Endothelial cell of umbilical vein (primary cell): ENCODE measurements around the gene TAS1R2. TPM values are rescaled to one million over a fixed set of nuclear protein-coding genes. Genes with fewer than 3 reads are reported as not detected.

Experiments
- BruUV-seq: library from RNA; stranded (reverse); fragments of 400-500 nt; replicated peaks from 2 replicates; lab custom pipeline; 2021; lab: Mats Ljungman, UMichigan
- CTCF ChIA-PET: fragments of 300-600, 350-600 bp; sonication (Branson Sonifier 250); formaldehyde crosslinking; loops from one replicate; lab custom pipeline; 2021; ENCODE audit warnings: antibody characterized with exemption, inconsistent platforms; lab: Charles Lee
- POLR2A ChIA-PET: fragments of 300-600, 350-600 bp; sonication (Branson Sonifier 250); formaldehyde crosslinking; loops from one replicate; lab custom pipeline; 2021; ENCODE audit warnings: antibody characterized with exemption, inconsistent platforms; lab: Charles Lee
- DNase-seq: peaks from one replicate; pipeline ENCODE4 v3.0.0-alpha.2; 2011; ENCODE audit warnings: low read depth, low spot score
- FAIRE-seq: peaks from 2 replicates; lab custom pipeline; 2011; peaks lifted over from hg19 to GRCh38; lab: Jason Lieb, UNC
- H2AFZ ChIP-seq: 2 replicates; pipeline ENCODE4 v1.6.0; 2012; ENCODE audit warnings: low read depth, low read length, control low read depth, inconsistent platforms
- H3K27ac ChIP-seq: 2 replicates; pipeline ENCODE4 v1.5.1; 2011; ENCODE audit warnings: low read depth, mild to moderate bottlenecking, control low read depth, low read length, moderate library complexity; ENCODE audit not compliant: insufficient read depth
- H3K27me3 ChIP-seq, 2 experiments: 2 replicates each; pipeline versions ENCODE4 v1.6.0 to v1.6.1; 2011; ENCODE audit warnings: low read length in 2 of 2, mixed read lengths in 1 of 2; ENCODE audit not compliant: control insufficient read depth in 2 of 2, insufficient read depth in 2 of 2
- H3K36me3 ChIP-seq, 2 experiments: 2 replicates in 1 of 2; 3 replicates in 1 of 2; pipeline ENCODE4 v1.5.1; 2011; ENCODE audit warnings: low read length in 2 of 2, mild to moderate bottlenecking in 1 of 2, moderate library complexity in 1 of 2; ENCODE audit not compliant: control insufficient read depth in 2 of 2, insufficient read depth in 2 of 2; ENCODE audit errors: extremely low read depth in 1 of 2
- H3K4me1 ChIP-seq: 3 replicates; pipeline ENCODE4 v1.5.1; 2011; ENCODE audit warnings: mild to moderate bottlenecking, low read length; ENCODE audit not compliant: control insufficient read depth, insufficient read depth; ENCODE audit errors: extremely low read depth
- H3K4me2 ChIP-seq: 2 replicates; pipeline ENCODE4 v1.6.1; 2011; ENCODE audit warnings: low read length, control low read depth, mixed read lengths; ENCODE audit not compliant: insufficient read depth
- H3K4me3 ChIP-seq, 3 experiments: fragments of 200-600 bp in 1 of 3; sonication (generic), shearing (Covaris generic) in 1 of 3; replicated peaks in 1 of 3; 2 replicates each; pipeline ENCODE4 v1.5.1; 2011 to 2016; ENCODE audit warnings: control low read depth in 3 of 3, low read length in 3 of 3, mild to moderate bottlenecking in 2 of 3, inconsistent platforms in 1 of 3, low read depth in 1 of 3, moderate library complexity in 1 of 3; ENCODE audit not compliant: insufficient read depth in 1 of 3
- H3K79me2 ChIP-seq: 2 replicates; pipeline ENCODE4 v1.6.0; 2012; ENCODE audit warnings: low read length, inconsistent platforms; ENCODE audit not compliant: control insufficient read depth, insufficient read depth
- H3K9ac ChIP-seq: replicated peaks from 2 replicates; pipeline ENCODE3; 2011; ENCODE audit warnings: low read length, control low read depth; ENCODE audit not compliant: insufficient read depth; ENCODE audit errors: extremely low read depth
- H3K9me1 ChIP-seq: replicated peaks from 3 replicates; pipeline ENCODE4 v1.6.0; 2011; ENCODE audit warnings: mild to moderate bottlenecking, low read length; ENCODE audit not compliant: control insufficient read depth, insufficient read depth; ENCODE audit errors: extremely low read depth
- H3K9me3 ChIP-seq: replicated peaks from 2 replicates; pipeline ENCODE4 v1.5.1; 2012; ENCODE audit warnings: low read length, inconsistent platforms; ENCODE audit not compliant: control insufficient read depth, insufficient read depth
- H4K20me1 ChIP-seq: replicated peaks from 2 replicates; pipeline ENCODE3; 2011; ENCODE audit warnings: mild to moderate bottlenecking, low read length; ENCODE audit not compliant: control insufficient read depth, insufficient read depth; ENCODE audit errors: extremely low read depth
- EZH2 ChIP-seq: IDR thresholded peaks from 2 replicates; pipeline ENCODE4 v1.6.1; 2012; ENCODE audit warnings: borderline replicate concordance, low read depth, mild to moderate bottlenecking, moderate library complexity, low read length, inconsistent platforms; ENCODE audit not compliant: severe bottlenecking
- FOS ChIP-seq: IDR thresholded peaks from 2 replicates; pipeline ENCODE4 v1.6.1; 2011; ENCODE audit warnings: mild to moderate bottlenecking, low read length, moderate library complexity, borderline replicate concordance; ENCODE audit not compliant: insufficient read depth
- GATA2 ChIP-seq: IDR thresholded peaks from 2 replicates; pipeline ENCODE4 v1.7.0; 2011; ENCODE audit warnings: low read depth, mild to moderate bottlenecking, moderate library complexity, mixed read lengths, low read length; ENCODE audit not compliant: insufficient read length, insufficient read depth
- JUN ChIP-seq: IDR thresholded peaks from 2 replicates; pipeline ENCODE4 v1.6.1; 2011; ENCODE audit warnings: borderline replicate concordance, low read depth; ENCODE audit not compliant: insufficient read length, insufficient read depth
- MYC ChIP-seq: IDR thresholded peaks from one replicate; pipeline ENCODE4 v1.6.1; 2011; ENCODE audit warnings: mild to moderate bottlenecking, low read depth, low read length
- POLR2A ChIP-seq: IDR thresholded peaks from 2 replicates; pipeline ENCODE4 v1.6.1; 2012; ENCODE audit warnings: low read depth, mild to moderate bottlenecking, control low read depth, low read length
- POLR2AphosphoS5 ChIP-seq: IDR thresholded peaks from 2 replicates; pipeline ENCODE4 v1.6.1; 2012; ENCODE audit warnings: low read depth, mild to moderate bottlenecking, control low read depth, low read length, moderate library complexity; ENCODE audit not compliant: insufficient read depth
- dilution Hi-C: fragments of 300-500 bp; cut with MboI; formaldehyde crosslinking; loops from one replicate; pipeline ENCODE4 v1.15.0; 2019; ENCODE audit warnings: low sequenced_read_pairs; ENCODE audit not compliant: extremely low pct_ligation_motif_present
- intact Hi-C: fragments of 100-400 bp; cut with micrococcal nuclease; formaldehyde crosslinking; loops from one replicate; pipeline ENCODE4 v1.10.0; 2022
- polyA plus RNA-seq, 4 experiments: library from polyadenylated mRNA; depleted of rRNA in 3 of 4; stranded (reverse) in 3 of 4; unstranded in 1 of 4; fragments of >200 nt; gene quantifications; 2 replicates each; pipeline versions ENCODE4 v1.2.1 to v1.2.3, GENCODE V29; 2011 to 2012; ENCODE audit warnings: missing spikeins in 1 of 4
- total RNA-seq: library from RNA; stranded (reverse); gene quantifications from 2 replicates; pipeline ENCODE4 v1.2.3, GENCODE V29; 2021
- TF ChIP-seq, protein P1 (sequence below), 2 donors: IDR thresholded peaks; 1 replicate in 1 of 2; 2 replicates in 1 of 2; pipeline ENCODE4 v1.5.1; 2011; ENCODE audit warnings: low read length in 2 of 2, mild to moderate bottlenecking in 2 of 2, moderate library complexity in 2 of 2, control low read depth in 1 of 2, inconsistent platforms in 1 of 2, low read depth in 1 of 2; ENCODE audit not compliant: insufficient read depth in 1 of 2; ENCODE audit errors: extremely low read depth in 1 of 2
- TF ChIP-seq, protein P2 (sequence below): IDR thresholded peaks from 2 replicates; pipeline ENCODE4 v1.6.1; 2011; ENCODE audit not compliant: insufficient read depth, insufficient read length

Gene TAS1R2
- total and polyA plus RNA-seq, 2 donors (not counting 3 experiments of a cell fraction or from before 2014, with no cell fraction given) = not detected

GRCh38 chr1:18898567-18898966 lies 39.1 kb upstream of the TAS1R2 start:
- Histone ChIP-seq H3K4me1 (peaks cover 13% of the 10 kb centered on the region), H3K9ac (no peak overlapping the region), H3K4me2 (no peak overlapping the region), H2AFZ (no peak overlapping the region), H3K36me3 (no peaks in the 10 kb centered on the region), H4K20me1 (no peaks in the 10 kb centered on the region), H3K79me2 (no peaks in the 10 kb centered on the region), H3K4me3 (no peak overlapping the region), H3K27ac (no peak overlapping the region), H3K9me3 (no peaks in the 10 kb centered on the region), H3K9me1 (no peaks in the 10 kb centered on the region), H3K27me3 (no peaks in the 10 kb centered on the region)
- CTCF ChIA-PET = interaction anchor here (1.4 kb wide), 1 partner anchor 9 kb away, joined by 3 read pairs; no protein-coding TSS in a partner anchor
- intact Hi-C loops = no loop called here
- no peak for DNase-seq
- no peak for FAIRE-seq
- TF ChIP-seq, protein P1, sequence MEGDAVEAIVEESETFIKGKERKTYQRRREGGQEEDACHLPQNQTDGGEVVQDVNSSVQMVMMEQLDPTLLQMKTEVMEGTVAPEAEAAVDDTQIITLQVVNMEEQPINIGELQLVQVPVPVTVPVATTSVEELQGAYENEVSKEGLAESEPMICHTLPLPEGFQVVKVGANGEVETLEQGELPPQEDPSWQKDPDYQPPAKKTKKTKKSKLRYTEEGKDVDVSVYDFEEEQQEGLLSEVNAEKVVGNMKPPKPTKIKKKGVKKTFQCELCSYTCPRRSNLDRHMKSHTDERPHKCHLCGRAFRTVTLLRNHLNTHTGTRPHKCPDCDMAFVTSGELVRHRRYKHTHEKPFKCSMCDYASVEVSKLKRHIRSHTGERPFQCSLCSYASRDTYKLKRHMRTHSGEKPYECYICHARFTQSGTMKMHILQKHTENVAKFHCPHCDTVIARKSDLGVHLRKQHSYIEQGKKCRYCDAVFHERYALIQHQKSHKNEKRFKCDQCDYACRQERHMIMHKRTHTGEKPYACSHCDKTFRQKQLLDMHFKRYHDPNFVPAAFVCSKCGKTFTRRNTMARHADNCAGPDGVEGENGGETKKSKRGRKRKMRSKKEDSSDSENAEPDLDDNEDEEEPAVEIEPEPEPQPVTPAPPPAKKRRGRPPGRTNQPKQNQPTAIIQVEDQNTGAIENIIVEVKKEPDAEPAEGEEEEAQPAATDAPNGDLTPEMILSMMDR (IDR thresholded peaks at IDR 0.05; ENCODE audit: extremely low read depth in 1 of 2, insufficient read depth in 1 of 2, low read depth in 1 of 2, low read length in 2 of 2) = no peak
- TF ChIP-seq POLR2AphosphoS5 = no peak
- TF ChIP-seq POLR2A = no peak
- TF ChIP-seq FOS = no peak
- no peak for TF ChIP-seq GATA2
- no peak for TF ChIP-seq JUN
- TF ChIP-seq, protein P2, sequence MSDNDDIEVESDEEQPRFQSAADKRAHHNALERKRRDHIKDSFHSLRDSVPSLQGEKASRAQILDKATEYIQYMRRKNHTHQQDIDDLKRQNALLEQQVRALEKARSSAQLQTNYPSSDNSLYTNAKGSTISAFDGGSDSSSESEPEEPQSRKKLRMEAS = no peak
- TF ChIP-seq EZH2 = no peak
- TF ChIP-seq MYC = no peak
- POLR2A ChIA-PET = no interaction called here
- BruUV-seq = no TSS peak
- dilution Hi-C loops = no loop called here
